H9 (cell line): Measurements from ENCODE around the gene ANKRD13C. TPM values are rescaled to one million over a fixed set of nuclear protein-coding genes. Genes with fewer than 3 reads are reported as not detected.

ENCODE experiments used
- DNase-seq: peaks from one replicate; pipeline ENCODE4 v3.0.0-alpha.2; 2017
- H2AFZ ChIP-seq: one replicate; pipeline ENCODE4 v1.6.1; 2013; ENCODE audit warnings: mild to moderate bottlenecking, low read length, control low read depth, moderate library complexity
- H2AK5ac ChIP-seq: 2 replicates; pipeline ENCODE4 v1.6.1; 2013; ENCODE audit warnings: low read length, control low read depth, mixed read lengths; ENCODE audit not compliant: insufficient read length
- H2BK120ac ChIP-seq: one replicate; pipeline ENCODE4 v1.6.1; 2013; ENCODE audit warnings: low read depth, mild to moderate bottlenecking, low read length, control low read depth, inconsistent platforms; ENCODE audit not compliant: poor library complexity, severe bottlenecking
- H2BK12ac ChIP-seq: 2 replicates; pipeline ENCODE4 v1.6.1; 2013; ENCODE audit warnings: low read length, control low read depth, mixed read lengths, low read depth; ENCODE audit not compliant: insufficient read length
- H2BK15ac ChIP-seq: 2 replicates; pipeline ENCODE4 v1.6.1; 2013; ENCODE audit warnings: low read depth, low read length, control low read depth
- H2BK20ac ChIP-seq: one replicate; pipeline ENCODE4 v1.6.1; 2013; ENCODE audit warnings: low read depth, mild to moderate bottlenecking, low read length, control low read depth, inconsistent platforms; ENCODE audit not compliant: poor library complexity, severe bottlenecking
- H2BK5ac ChIP-seq: 2 replicates; pipeline ENCODE4 v1.6.1; 2013; ENCODE audit warnings: low read length, control low read depth, mixed read lengths; ENCODE audit not compliant: insufficient read length
- H3K14ac ChIP-seq: 2 replicates; pipeline ENCODE4 v1.6.1; 2013; ENCODE audit warnings: low read length, control low read depth; ENCODE audit not compliant: insufficient read depth
- H3K18ac ChIP-seq: 2 replicates; pipeline ENCODE4 v1.6.1; 2013; ENCODE audit warnings: low read depth, mild to moderate bottlenecking, mixed read lengths, low read length, control low read depth; ENCODE audit not compliant: insufficient read length
- H3K23ac ChIP-seq: 2 replicates; pipeline ENCODE4 v1.6.1; 2013; ENCODE audit warnings: low read length, control low read depth, mixed read lengths, low read depth; ENCODE audit not compliant: insufficient read length
- H3K23me2 ChIP-seq: 2 replicates; pipeline ENCODE4 v1.6.1; 2013; ENCODE audit warnings: low read depth, mild to moderate bottlenecking, mixed read lengths, low read length, control low read depth; ENCODE audit not compliant: insufficient read length, poor library complexity, severe bottlenecking
- H3K27ac ChIP-seq: 2 replicates; pipeline ENCODE4 v1.5.1; 2013; ENCODE audit warnings: low read length, control low read depth, mixed read lengths, low read depth; ENCODE audit not compliant: insufficient read length
- H3K27me3 ChIP-seq: 2 replicates; pipeline ENCODE4 v1.6.1; 2013; ENCODE audit warnings: low read length, control low read depth, inconsistent platforms; ENCODE audit not compliant: insufficient read depth
- H3K4ac ChIP-seq: 2 replicates; pipeline ENCODE4 v1.6.1; 2013; ENCODE audit warnings: low read depth, mild to moderate bottlenecking, control low read depth, inconsistent platforms, low read length, moderate library complexity
- H3K4me1 ChIP-seq: 2 replicates; pipeline ENCODE4 v1.6.1; 2013; ENCODE audit warnings: low read length, control low read depth, inconsistent platforms; ENCODE audit not compliant: insufficient read depth
- H3K4me2 ChIP-seq: 2 replicates; pipeline ENCODE4 v1.6.1; 2013; ENCODE audit warnings: low read length, control low read depth, mixed read lengths; ENCODE audit not compliant: insufficient read length, insufficient read depth
- H3K56ac ChIP-seq: 2 replicates; pipeline ENCODE4 v1.6.1; 2013; ENCODE audit warnings: low read depth, mild to moderate bottlenecking, mixed read lengths, low read length, control low read depth; ENCODE audit not compliant: insufficient read length
- H3K79me1 ChIP-seq: 2 replicates; pipeline ENCODE4 v1.6.1; 2013; ENCODE audit warnings: low read depth, mild to moderate bottlenecking, moderate library complexity, low read length, control low read depth, inconsistent platforms; ENCODE audit not compliant: insufficient read depth, poor library complexity, severe bottlenecking
- H3K79me2 ChIP-seq: 2 replicates; pipeline ENCODE4 v1.6.1; 2013; ENCODE audit warnings: low read length, control low read depth, inconsistent platforms; ENCODE audit not compliant: insufficient read depth
- H3K9ac ChIP-seq: 2 replicates; pipeline ENCODE4 v1.6.1; 2013; ENCODE audit warnings: low read length, control low read depth, mixed read lengths; ENCODE audit not compliant: insufficient read length; ENCODE audit errors: extremely low read depth
- H3K9me3 ChIP-seq: one replicate; pipeline ENCODE4 v1.6.1; 2013; ENCODE audit warnings: low read depth, low read length, inconsistent platforms; ENCODE audit not compliant: control insufficient read depth
- H3T11ph ChIP-seq: one replicate; pipeline ENCODE4 v1.6.1; 2013; ENCODE audit warnings: mild to moderate bottlenecking, low read length, control low read depth, inconsistent platforms
- H4K20me1 ChIP-seq: one replicate; pipeline ENCODE4 v1.6.1; 2013; ENCODE audit not compliant: control insufficient read depth, insufficient read length, insufficient read depth
- H4K5ac ChIP-seq: 2 replicates; pipeline ENCODE4 v1.6.1; 2013; ENCODE audit warnings: low read depth, mild to moderate bottlenecking, mixed read lengths, low read length, control low read depth; ENCODE audit not compliant: insufficient read length
- H4K8ac ChIP-seq: replicated peaks from 2 replicates; pipeline ENCODE4 v1.6.1; 2013; ENCODE audit warnings: low read length, control low read depth, mixed read lengths, low read depth; ENCODE audit not compliant: insufficient read length
- H4K91ac ChIP-seq: 2 replicates; pipeline ENCODE4 v1.6.1; 2013; ENCODE audit warnings: low read depth, mild to moderate bottlenecking, moderate library complexity, mixed read lengths, low read length, control low read depth; ENCODE audit not compliant: insufficient read length
- H3K27ac Mint-ChIP-seq, 3 experiments: 2 replicates in 2 of 3; 3 replicates in 1 of 3; pipeline ENCODE4 v1.8.0; 2020 to 2021; ENCODE audit warnings: mixed read lengths in 3 of 3, mild to moderate bottlenecking in 1 of 3, moderate library complexity in 1 of 3
- H3K27me3 Mint-ChIP-seq: 2 replicates; pipeline ENCODE4 v1.8.0; 2021; ENCODE audit warnings: low read depth, mild to moderate bottlenecking, moderate library complexity, mixed read lengths
- H3K36me3 Mint-ChIP-seq, 3 experiments: 2 replicates in 2 of 3; 3 replicates in 1 of 3; pipeline ENCODE4 v1.8.0; 2020 to 2021; ENCODE audit warnings: low read depth in 3 of 3, mixed read lengths in 3 of 3; ENCODE audit not compliant: insufficient read depth in 1 of 3
- H3K4me1 Mint-ChIP-seq, 2 experiments: 2 replicates each; pipeline ENCODE4 v1.8.0; 2020; ENCODE audit warnings: mixed read lengths in 2 of 2
- H3K4me3 Mint-ChIP-seq, 2 experiments: 2 replicates in 1 of 2; 3 replicates in 1 of 2; pipeline ENCODE4 v1.8.0; 2020 to 2021; ENCODE audit warnings: mild to moderate bottlenecking in 2 of 2, mixed read lengths in 2 of 2, moderate library complexity in 1 of 2
- H3K9me3 Mint-ChIP-seq, 2 experiments: 2 replicates in 1 of 2; 3 replicates in 1 of 2; pipeline ENCODE4 v1.8.0; 2020; ENCODE audit warnings: mild to moderate bottlenecking in 2 of 2, mixed read lengths in 2 of 2, moderate library complexity in 1 of 2
- WGBS: extraction: QIAGEN DNeasy Blood & Tissue Kit; methylation state at CpG from one replicate; pipeline ENCODE4 v1.1.7; 2013; ENCODE audit warnings: missing lambda C conversion rate, low lambda C conversion rate, mixed read lengths; ENCODE audit not compliant: insufficient read length; ENCODE audit errors: extremely low coverage; 5-methylcytosine and 5-hydroxymethylcytosine counted together
- total RNA-seq: library from RNA; stranded (reverse); gene quantifications from 2 replicates; pipeline ENCODE4 v1.2.1, GENCODE V29; 2021
- TF ChIP-seq, protein P1 (sequence below): fragments of 200-600 bp; sonication (generic); conservative IDR thresholded peaks from 3 replicates; pipeline ENCODE4 v1.8.0; 2021; ENCODE audit warnings: antibody characterized with exemption, mild to moderate bottlenecking

The ANKRD13C gene
- total RNA-seq, 1 experiment from 2014 or later, result 19.7 TPM

GRCh38 chr1:70324683-70325082, 29.8 kb downstream of the ANKRD13C start:
- no peak overlapping the region for H3K4me3 Mint-ChIP-seq
- H3K27me3 ChIP-seq, result no peaks in the 10 kb centered on the region
- no peaks in the 10 kb centered on the region for H4K20me1 ChIP-seq
- H3K4me1 Mint-ChIP-seq, result no peaks in the 10 kb centered on the region
- H3K23ac ChIP-seq, result no peak overlapping the region
- no peaks in the 10 kb centered on the region for H3K9me3 ChIP-seq
- H2AK5ac ChIP-seq, result no peak overlapping the region
- no peak overlapping the region for H3T11ph ChIP-seq
- H2AFZ ChIP-seq, result no peak overlapping the region
- H3K9me3 Mint-ChIP-seq, result no peaks in the 10 kb centered on the region
- peaks cover 7 to 17% (median 16%) of the 10 kb centered on the region in 3 experiments; a peak in 6 of 7 replicates for H3K36me3 Mint-ChIP-seq
- H3K23me2 ChIP-seq, result no peaks in the 10 kb centered on the region
- no peak overlapping the region for H2BK12ac ChIP-seq
- no peak overlapping the region for H4K8ac ChIP-seq
- H3K18ac ChIP-seq, result no peak overlapping the region
- H3K4me1 ChIP-seq, result no peaks in the 10 kb centered on the region
- no peak overlapping the region for H3K56ac ChIP-seq
- no peak overlapping the region for H2BK20ac ChIP-seq
- DNase-seq, result no peak
- no peak overlapping the region for H4K91ac ChIP-seq
- H3K79me1 ChIP-seq, result peaks cover under 1% of the 10 kb centered on the region
- TF ChIP-seq, protein P1, sequence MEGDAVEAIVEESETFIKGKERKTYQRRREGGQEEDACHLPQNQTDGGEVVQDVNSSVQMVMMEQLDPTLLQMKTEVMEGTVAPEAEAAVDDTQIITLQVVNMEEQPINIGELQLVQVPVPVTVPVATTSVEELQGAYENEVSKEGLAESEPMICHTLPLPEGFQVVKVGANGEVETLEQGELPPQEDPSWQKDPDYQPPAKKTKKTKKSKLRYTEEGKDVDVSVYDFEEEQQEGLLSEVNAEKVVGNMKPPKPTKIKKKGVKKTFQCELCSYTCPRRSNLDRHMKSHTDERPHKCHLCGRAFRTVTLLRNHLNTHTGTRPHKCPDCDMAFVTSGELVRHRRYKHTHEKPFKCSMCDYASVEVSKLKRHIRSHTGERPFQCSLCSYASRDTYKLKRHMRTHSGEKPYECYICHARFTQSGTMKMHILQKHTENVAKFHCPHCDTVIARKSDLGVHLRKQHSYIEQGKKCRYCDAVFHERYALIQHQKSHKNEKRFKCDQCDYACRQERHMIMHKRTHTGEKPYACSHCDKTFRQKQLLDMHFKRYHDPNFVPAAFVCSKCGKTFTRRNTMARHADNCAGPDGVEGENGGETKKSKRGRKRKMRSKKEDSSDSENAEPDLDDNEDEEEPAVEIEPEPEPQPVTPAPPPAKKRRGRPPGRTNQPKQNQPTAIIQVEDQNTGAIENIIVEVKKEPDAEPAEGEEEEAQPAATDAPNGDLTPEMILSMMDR, result peak; percentile 63
- H3K27ac Mint-ChIP-seq, result no peak overlapping the region
- H3K14ac ChIP-seq, result no peak overlapping the region
- H3K79me2 ChIP-seq, result no peaks in the 10 kb centered on the region
- H3K4ac ChIP-seq, result no peak overlapping the region
- no peak overlapping the region for H3K27ac ChIP-seq
- no peak overlapping the region for H3K9ac ChIP-seq
- no peaks in the 10 kb centered on the region for H3K27me3 Mint-ChIP-seq
- no peak overlapping the region for H2BK120ac ChIP-seq
- H2BK15ac ChIP-seq, result no peak overlapping the region
- no CpG with 5 or more reads among the region's 1 CpG for WGBS
- no peak overlapping the region for H3K4me2 ChIP-seq
- no peak overlapping the region for H4K5ac ChIP-seq
- H2BK5ac ChIP-seq, result no peak overlapping the region
